K562 treated with DMSO at 1 percent for 48 hours (cell line): Measurements from ENCODE around the gene PCMTD2. TPM values are rescaled to one million over a fixed set of nuclear protein-coding genes. Genes with fewer than 3 reads are reported as not detected.

ENCODE experiments used
- total RNA-seq: library from RNA; unstranded; fragments of 300-600 nt; gene quantifications from 2 replicates; pipeline ENCODE4 v1.2.3, GENCODE V29; 2022; ENCODE audit warnings: low replicate concordance; ENCODE audit errors: extremely low read depth

Gene PCMTD2
- not detected in 2 replicates for total RNA-seq

DNA sequence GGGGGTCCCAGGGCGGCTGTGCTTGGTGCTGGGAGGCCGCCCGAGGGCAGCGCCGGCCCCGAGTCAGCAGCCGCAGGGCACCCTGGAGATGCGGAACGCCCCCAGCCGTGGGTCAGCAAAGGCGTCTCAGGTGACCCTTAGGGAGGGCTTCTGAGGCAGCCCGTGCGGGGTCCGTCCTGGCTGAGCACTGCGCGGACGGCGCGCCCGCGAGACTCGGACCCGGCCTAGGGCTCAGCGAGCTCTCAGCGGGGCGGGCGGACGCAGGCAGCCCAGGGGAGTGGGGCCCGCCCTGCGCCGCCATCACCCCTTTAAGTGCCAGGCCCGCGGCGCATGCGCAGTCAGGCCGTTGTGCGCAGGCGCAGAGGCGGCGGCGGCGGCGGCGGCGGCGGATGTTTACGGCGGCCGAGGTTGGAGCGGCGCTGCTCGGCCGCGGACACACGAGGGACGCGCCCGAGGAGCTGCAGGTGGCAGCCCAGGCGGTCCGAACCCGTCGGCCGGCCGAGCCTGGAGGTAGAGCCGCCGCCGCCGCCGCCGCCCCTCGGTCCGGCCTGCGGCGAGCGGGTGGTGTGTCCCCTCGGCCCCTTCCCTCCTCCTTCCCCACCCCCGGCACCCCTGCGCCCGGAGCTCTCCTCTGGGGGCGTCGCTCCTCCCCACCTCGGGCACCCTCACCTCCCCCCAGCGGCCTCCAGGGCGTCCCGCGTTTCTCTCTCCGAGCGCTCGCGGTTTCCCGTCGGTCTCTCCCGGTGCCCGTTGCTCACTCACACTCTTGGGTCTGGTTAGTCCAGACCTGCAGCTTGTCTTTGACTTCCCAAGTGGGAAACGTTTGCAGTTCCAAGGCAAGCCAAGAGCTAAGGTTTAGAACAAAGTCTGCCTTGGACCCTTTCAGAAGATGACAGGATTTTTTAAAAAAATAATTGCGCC, at the start of gene PCMTD2:
PCMTD2 (plus strand) TSS at position 388 of the 921 bp plus-strand sequence. CDS start 4,218 bp downstream, outside the sequence.

Other genes starting within 250 kb of the PCMTD2 start
- not detected in 2 replicates for gene C20orf204, start 219.6 kb upstream of the PCMTD2 start, total RNA-seq
- gene SOX18, start 206.1 kb upstream of the PCMTD2 start, total RNA-seq: not detected in 2 replicates
- not detected in 2 replicates for gene TCEA2, start 192.6 kb upstream of the PCMTD2 start, total RNA-seq
- not detected in 2 replicates for gene RGS19, start 176.2 kb upstream of the PCMTD2 start, total RNA-seq
- gene OPRL1, start 175.7 kb upstream of the PCMTD2 start, total RNA-seq: not detected in 2 replicates
- gene LKAAEAR1, start 171.3 kb upstream of the PCMTD2 start, total RNA-seq: not detected in 2 replicates
- gene NPBWR2, start 148.2 kb upstream of the PCMTD2 start, total RNA-seq: not detected in 2 replicates
- gene MYT1, start 91.3 kb upstream of the PCMTD2 start, total RNA-seq: not detected in 2 replicates